Stimulated activated CD4-positive, alpha-beta T cell treated with anti-CD3 and anti-CD28 coated beads, Interleukin-1b, Interleukin-23, amount 100 ng/mL, for 4 hours (primary cell): ENCODE measurements around the gene RRAD.

Experiments
- DNase-seq, 2 donors: peaks; one replicate each; pipeline ENCODE4 v3.0.0-alpha.2; 2020; ENCODE audit warnings: low read depth in 2 of 2

The RRAD gene

GRCh38 chr16:66881014-66881417 lies 44.3 kb downstream of the RRAD start:
- DNase-seq = peak in 1 of 2 donors; percentile 15

DNA sequence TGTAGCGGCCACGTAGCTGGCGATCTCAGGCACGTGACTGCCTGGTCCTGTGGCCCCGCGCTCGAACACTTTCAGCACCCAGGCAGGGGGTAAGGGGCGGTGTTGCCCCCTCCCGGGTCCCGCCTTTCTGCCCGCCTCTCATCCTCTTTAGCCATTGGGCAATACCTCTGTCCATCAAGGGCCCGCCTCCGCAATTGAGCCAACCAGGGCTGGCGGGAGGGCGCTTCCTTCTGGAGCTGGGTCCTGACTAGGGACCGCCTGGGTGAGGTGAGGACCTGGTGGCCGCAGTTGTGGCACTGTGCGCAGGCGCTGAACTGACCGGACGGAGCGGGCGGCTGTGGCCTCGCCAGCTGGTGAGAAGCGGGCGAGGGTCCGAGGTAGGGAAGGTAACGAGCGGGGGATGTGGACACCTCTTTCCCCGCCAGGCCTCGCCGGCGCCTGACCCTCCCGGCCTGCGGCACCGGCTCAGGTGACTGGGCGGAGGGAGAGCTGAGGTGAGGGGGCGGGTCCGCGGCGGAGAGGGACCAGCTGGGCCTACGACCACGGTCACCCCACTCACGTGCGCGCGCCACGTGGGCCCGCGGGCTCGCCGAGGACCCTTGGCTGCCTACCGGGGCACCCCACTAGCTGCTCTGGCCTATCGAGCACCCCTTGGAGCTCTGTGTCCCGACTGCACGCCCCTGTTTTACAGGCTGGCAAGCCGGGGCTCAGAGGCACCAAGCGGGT lies 44.9 kb downstream of the RRAD start, which contains the start of gene PDP2:
Gene PDP2 (plus strand): TSS at position 228 of the 726 bp plus-strand sequence. CDS start 3,770 bp downstream, outside the sequence.
- peak; percentile 79 to 81 for DNase-seq

DNA sequence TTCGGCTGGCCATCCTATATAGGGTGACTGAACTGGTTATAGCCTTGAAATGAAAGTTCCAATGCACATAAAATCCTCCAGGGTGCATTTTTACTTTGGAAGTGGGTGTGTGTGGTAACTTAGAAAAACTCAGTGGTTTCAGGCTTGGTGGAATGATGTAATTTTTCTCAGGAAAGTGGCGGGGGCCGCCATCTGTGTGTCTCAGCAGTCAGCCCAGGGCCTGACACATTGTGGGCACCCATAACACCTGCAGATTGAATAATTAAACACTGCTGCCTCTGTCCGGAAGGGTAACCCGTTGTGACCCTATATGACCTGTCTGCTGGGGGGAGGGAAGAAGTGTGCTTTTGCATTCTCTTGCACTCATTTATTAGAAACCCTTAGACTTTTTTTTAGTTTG lies 47.3 kb downstream of the RRAD start:
- peak in 1 of 2 donors; percentile 40 for DNase-seq

DNA sequence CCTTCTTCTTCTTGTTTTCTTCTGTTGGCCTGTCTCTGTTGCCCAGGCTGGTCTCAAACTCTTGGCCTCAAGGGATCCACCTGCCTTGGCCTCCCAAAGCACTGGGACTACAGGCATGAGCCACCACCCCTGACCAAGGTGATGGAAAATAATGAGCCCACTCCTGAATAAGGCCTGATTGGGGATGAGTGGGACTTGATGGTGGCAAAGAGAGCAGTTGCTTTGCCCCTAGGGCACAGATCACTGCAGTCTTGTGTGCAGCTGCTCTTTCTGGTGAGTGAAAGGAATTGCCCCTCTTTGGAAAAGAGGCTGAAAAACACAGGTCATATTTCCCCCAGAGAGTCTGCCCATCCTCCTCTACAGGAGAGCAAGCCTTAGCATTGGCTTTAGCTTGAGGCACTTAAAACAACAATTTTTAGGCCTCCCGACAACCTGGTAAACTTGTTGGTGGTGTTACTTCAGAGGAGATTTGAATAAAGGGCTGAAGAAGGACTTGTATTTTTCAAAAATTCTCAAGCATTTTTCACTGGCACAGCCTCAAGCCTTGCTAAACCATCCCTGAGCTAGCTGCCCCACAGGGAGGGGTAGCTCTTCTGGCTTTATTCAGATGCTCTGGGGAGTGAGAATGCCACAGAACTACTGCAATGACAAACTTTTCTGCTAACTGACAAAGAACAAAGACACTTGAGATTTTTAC lies 51.1 kb downstream of the RRAD start:
- no peak for DNase-seq

- no peak for DNase-seq
These were observed 51.7 kb downstream of the RRAD start for GRCh38 chr16:66873685-66874055.

- DNase-seq = peak; percentile 76 to 85
These were observed 52.2 kb downstream of the RRAD start for GRCh38 chr16:66872943-66873684.

- DNase-seq = no peak
These were observed 52.8 kb downstream of the RRAD start for GRCh38 chr16:66872559-66872942.

- no peak for DNase-seq
These were observed 53.5 kb downstream of the RRAD start for GRCh38 chr16:66871840-66872239.
